Gastroesophageal sphincter (tissue), 3 donors: Measurements from ENCODE around the gene ADAMTSL2.

Experiments
- CTCF ChIP-seq, 4 experiments: fragments of 200-600 bp in 2 of 4; fragments of 450-650 bp in 2 of 4; sonication (generic) in 1 of 4; IDR thresholded peaks; one replicate each; pipeline ENCODE4 v1.5.1; 2017 to 2019; ENCODE audit warnings: antibody characterized with exemption in 4 of 4, mild to moderate bottlenecking in 2 of 4, moderate library complexity in 2 of 4
- POLR2AphosphoS5 ChIP-seq: sonication (generic); formaldehyde crosslinking; IDR thresholded peaks from one replicate; pipeline ENCODE4 v1.6.1; 2017; ENCODE audit warnings: antibody characterized with exemption

- TF ChIP-seq CTCF (IDR thresholded peaks at IDR 0.05) (no peak), POLR2AphosphoS5 (no peak)
Observed at GRCh38 chr9:133566382-133566781, 31.9 kb downstream of the ADAMTSL2 start.
